ENCODE measurements around the gene COPS7B. TPM values are rescaled to one million over a fixed set of nuclear protein-coding genes. Genes with fewer than 3 reads are reported as not detected.
"Not testable (repeated sequence)": the region's sequence is repeated elsewhere in the genome, so short reads cannot be mapped to it uniquely, and the experiment has no call there.

The COPS7B gene
- total RNA-seq, 1 experiment from 2014 or later, result 41.5 TPM

GRCh38 chr2:231745303-231746038 lies 40.8 kb upstream of the COPS7B start:
- no peaks in the 10 kb centered on the region for H3K4me1 Mint-ChIP-seq (ENCODE audit: insufficient read depth, unreplicated experiment)
- CTCF ChIA-PET, result interaction anchor here (0.6 kb wide), 1 partner anchor 16 kb away, joined by 3 read pairs; no protein-coding TSS in a partner anchor
- H3K27ac Mint-ChIP-seq (ENCODE audit: low read depth, unreplicated experiment), result no peak overlapping the region

DNA sequence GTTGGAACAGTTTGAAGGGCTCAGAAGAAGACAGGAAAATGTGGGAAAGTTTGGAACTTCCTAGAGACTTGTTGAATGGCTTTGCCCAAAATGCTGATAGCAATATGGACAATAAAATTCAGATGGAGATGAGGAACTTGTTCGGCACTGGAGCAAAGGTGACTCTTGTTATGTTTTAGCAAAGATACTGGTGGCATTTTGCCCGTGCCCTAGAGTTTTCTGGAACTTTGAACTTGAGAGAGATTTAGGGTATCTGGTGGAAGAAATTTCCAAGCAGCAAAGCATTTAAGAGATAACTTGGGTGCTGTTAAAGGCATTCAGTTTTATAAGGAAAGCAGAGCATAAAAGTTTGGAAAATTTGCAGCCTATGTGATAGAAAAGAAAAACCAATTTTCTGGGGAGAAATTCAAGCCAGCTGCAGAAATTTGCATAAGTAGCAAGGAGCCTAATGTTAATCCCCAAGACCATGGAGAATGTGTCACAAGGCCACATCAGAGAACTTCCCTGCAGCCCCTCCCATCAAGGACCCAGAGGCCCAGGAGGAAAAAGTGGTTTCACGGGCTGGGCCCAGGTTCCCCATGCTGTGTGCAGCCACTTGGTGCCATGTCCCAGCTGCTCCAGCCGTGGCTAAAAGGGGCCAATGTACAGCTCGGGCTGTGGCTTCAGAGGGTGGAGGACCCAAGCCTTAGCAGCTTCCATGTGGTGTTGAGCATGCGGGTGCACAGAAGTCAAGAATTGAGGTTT lies 37.9 kb upstream of the COPS7B start:
- H3K4me3 Mint-ChIP-seq (ENCODE audit: unreplicated experiment); H3K27ac Mint-ChIP-seq (ENCODE audit: low read depth, unreplicated experiment); H3K36me3 Mint-ChIP-seq (ENCODE audit: insufficient read depth, unreplicated experiment); BruUV-seq (replicated peaks); H3K9me3 Mint-ChIP-seq (ENCODE audit: unreplicated experiment); H3K4me1 Mint-ChIP-seq (ENCODE audit: insufficient read depth, unreplicated experiment); POLR2A ChIA-PET; H3K27me3 Mint-ChIP-seq (ENCODE audit: insufficient read depth, unreplicated experiment); DNase-seq (ENCODE audit: unreplicated experiment); intact Hi-C loops (cut with micrococcal nuclease): not testable (repeated sequence)
- CTCF ChIA-PET, result interaction anchor here (0.7 kb wide), 1 partner anchor 74 kb away, joined by 3 read pairs; no protein-coding TSS in a partner anchor

More at GRCh38 chr2:231745303-231746038, 40.8 kb upstream of the COPS7B start:
- DNase-seq (ENCODE audit: unreplicated experiment), result no peak
- Mint-ChIP-seq H3K4me3 (ENCODE audit: unreplicated experiment) (no peak overlapping the region), H3K27me3 (ENCODE audit: insufficient read depth, unreplicated experiment) (no peaks in the 10 kb centered on the region), H3K9me3 (ENCODE audit: unreplicated experiment) (no peaks in the 10 kb centered on the region), H3K36me3 (ENCODE audit: insufficient read depth, unreplicated experiment) (no peaks in the 10 kb centered on the region)
- intact Hi-C loops (cut with micrococcal nuclease), result no loop called here
- POLR2A ChIA-PET, result interaction anchor here (0.6 to 0.8 kb wide), 2 partner anchors 36 to 50 kb away, joined by 3 read pairs; partner anchors contain the start of gene PDE6D
- BruUV-seq (replicated peaks), result no TSS peak
- TF ChIP-seq CTCF (IDR thresholded peaks at IDR 0.05; ENCODE audit: unreplicated experiment), result no peak

DNA sequence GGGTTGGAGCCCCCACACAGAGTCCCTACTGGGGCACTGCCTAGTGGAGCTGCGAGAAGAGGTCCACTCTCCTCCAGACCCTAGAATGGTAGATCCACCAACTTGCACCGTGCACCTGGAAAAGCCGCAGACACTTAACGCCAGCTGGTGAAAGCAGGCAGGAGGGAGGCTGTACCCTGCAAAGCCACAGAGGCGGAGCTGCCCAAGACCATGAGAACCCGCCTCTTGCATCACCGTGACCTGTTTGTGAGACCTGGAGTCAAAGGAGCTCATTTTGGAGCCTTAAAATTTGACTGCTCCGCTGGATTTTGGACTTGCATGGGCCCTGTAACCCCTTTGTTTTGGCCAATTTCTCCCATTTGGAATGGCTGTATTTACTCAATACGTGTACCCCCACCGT lies 37.2 kb upstream of the COPS7B start:
- H3K27ac Mint-ChIP-seq (ENCODE audit: low read depth, unreplicated experiment); BruUV-seq (replicated peaks); H3K27me3 Mint-ChIP-seq (ENCODE audit: insufficient read depth, unreplicated experiment); H3K9me3 Mint-ChIP-seq (ENCODE audit: unreplicated experiment); H3K36me3 Mint-ChIP-seq (ENCODE audit: insufficient read depth, unreplicated experiment); CTCF ChIA-PET; H3K4me3 Mint-ChIP-seq (ENCODE audit: unreplicated experiment); H3K4me1 Mint-ChIP-seq (ENCODE audit: insufficient read depth, unreplicated experiment); DNase-seq (ENCODE audit: unreplicated experiment); intact Hi-C loops (cut with micrococcal nuclease): not testable (repeated sequence)
- POLR2A ChIA-PET, result interaction anchor here (0.7 kb wide), 1 partner anchor 22 kb away, joined by 3 read pairs; no protein-coding TSS in a partner anchor

GRCh38 chr2:231751042-231751815 lies 35.0 kb upstream of the COPS7B start:
- Mint-ChIP-seq H3K4me3 (ENCODE audit: unreplicated experiment) (no peak overlapping the region), H3K27ac (ENCODE audit: low read depth, unreplicated experiment) (no peak overlapping the region), H3K4me1 (ENCODE audit: insufficient read depth, unreplicated experiment) (no peaks in the 10 kb centered on the region), H3K9me3 (ENCODE audit: unreplicated experiment) (no peaks in the 10 kb centered on the region), H3K36me3 (ENCODE audit: insufficient read depth, unreplicated experiment) (no peaks in the 10 kb centered on the region), H3K27me3 (ENCODE audit: insufficient read depth, unreplicated experiment) (no peaks in the 10 kb centered on the region)
- intact Hi-C loops (cut with micrococcal nuclease), result no loop called here
- no TSS peak for BruUV-seq (replicated peaks)
- TF ChIP-seq CTCF (IDR thresholded peaks at IDR 0.05; ENCODE audit: unreplicated experiment), result no peak
- DNase-seq (ENCODE audit: unreplicated experiment), result no peak
- ChIA-PET CTCF (interaction anchor here (0.6 to 0.7 kb wide), 2 partner anchors 13 to 74 kb away, joined by 3 to 4 read pairs; no protein-coding TSS in a partner anchor), POLR2A (interaction anchor here (0.7 to 1.1 kb wide), 2 partner anchors 10 to 161 kb away, joined by 3 to 4 read pairs; no protein-coding TSS in a partner anchor)
